ENCODE measurements around the gene TAGAP. TPM values are rescaled to one million over a fixed set of nuclear protein-coding genes. Genes with fewer than 3 reads are reported as not detected.
"Not testable (repeated sequence)": the region's sequence is repeated elsewhere in the genome, so short reads cannot be mapped to it uniquely, and the experiment has no call there.

Gene TAGAP
- total and polyA plus RNA-seq, 2 donors: 2.5 to 3.5 TPM

DNA sequence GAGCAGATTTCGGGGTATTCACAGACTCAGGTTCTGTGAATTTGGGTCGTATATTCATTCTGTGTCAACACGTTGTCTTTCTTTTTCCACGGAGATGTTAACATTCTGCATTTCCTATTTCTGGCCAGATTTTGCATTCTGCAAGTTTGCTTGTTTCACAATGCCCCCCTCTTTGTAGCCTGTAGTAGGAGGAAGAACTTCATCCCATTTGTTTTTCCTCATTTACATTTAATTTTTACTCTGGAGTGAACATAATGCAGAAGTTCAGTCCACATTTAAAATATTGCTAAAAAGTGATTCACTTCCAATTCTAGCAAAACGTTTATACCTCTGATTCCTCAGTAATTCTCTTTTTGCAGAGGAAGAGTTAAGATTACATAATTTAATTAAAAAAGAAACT is 12.9 kb downstream of the TAGAP start:
- DNase-seq (ENCODE audit: extremely low spot score): no peak

GRCh38 chr6:159030168-159030567 is 14.6 kb downstream of the TAGAP start:
- 77% methylated on average over 2 of the region's 2 CpGs for WGBS
- DNase-seq (ENCODE audit: extremely low spot score): no peak
- H3K27ac ChIP-seq (ENCODE audit: low read depth): no peak overlapping the region
- no peak overlapping the region for H3K4me3 ChIP-seq (ENCODE audit: low read depth, low read length)
- H3K36me3 ChIP-seq (ENCODE audit: insufficient read depth): no peaks in the 10 kb centered on the region
- H3K4me1 ChIP-seq (ENCODE audit: insufficient read depth): no peaks in the 10 kb centered on the region

More for the DNA sequence above, 12.9 kb downstream of the TAGAP start:
- H3K4me1 ChIP-seq (ENCODE audit: insufficient read depth): no peaks in the 10 kb centered on the region
- WGBS: 71% methylated on average over 5 of the region's 5 CpGs
- H3K4me3 ChIP-seq (ENCODE audit: low read depth, low read length): no peak overlapping the region
- H3K36me3 ChIP-seq (ENCODE audit: insufficient read depth): no peaks in the 10 kb centered on the region
- H3K27ac ChIP-seq (ENCODE audit: low read depth): no peak overlapping the region

DNA sequence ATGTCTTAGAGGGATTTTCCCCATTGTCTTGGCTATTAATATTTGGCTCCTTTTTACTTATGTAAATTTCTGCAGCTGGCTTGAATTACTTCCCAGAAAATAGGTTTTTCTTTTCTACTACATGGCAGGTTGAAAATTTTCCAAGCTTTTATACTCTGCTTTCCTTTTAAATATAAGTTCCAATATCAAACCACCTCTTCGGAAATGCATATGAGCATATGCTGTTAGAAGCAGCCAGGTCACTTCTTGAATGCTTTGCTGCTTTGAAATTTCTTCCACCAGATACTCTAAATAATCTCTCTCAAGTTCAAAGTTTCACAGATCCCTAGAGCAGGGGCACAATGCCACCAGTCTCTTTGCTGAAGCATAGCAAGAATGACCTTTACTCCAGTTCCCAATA is 19.6 kb downstream of the TAGAP start:
- not testable (repeated sequence) for H3K27ac ChIP-seq (ENCODE audit: low read depth); H3K4me3 ChIP-seq (ENCODE audit: low read depth, low read length); DNase-seq (ENCODE audit: extremely low spot score); H3K36me3 ChIP-seq (ENCODE audit: insufficient read depth); H3K4me1 ChIP-seq (ENCODE audit: insufficient read depth)
- WGBS: 99% methylated on average over 1 of the region's 1 CpG

DNA sequence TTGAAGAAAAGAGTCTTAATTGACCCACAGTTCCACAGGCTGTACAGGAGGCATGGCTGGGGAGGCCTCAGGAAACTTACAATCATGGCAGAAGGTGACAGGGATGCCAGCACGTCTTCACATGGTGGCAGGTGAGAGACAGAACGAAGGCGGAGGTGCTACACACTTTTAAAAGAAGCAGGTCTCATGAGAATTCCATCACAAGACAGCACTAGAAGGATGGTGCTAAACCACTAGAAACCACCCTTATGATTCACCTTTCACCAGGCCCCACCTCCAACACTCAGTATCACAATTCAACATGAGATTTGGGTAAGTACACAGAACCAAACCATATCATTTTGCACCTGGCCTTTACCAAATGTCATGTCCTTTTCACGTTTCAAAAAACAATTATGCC is 20.9 kb downstream of the TAGAP start:
- no peaks in the 10 kb centered on the region for H3K4me1 ChIP-seq (ENCODE audit: insufficient read depth)
- H3K4me3 ChIP-seq (ENCODE audit: low read depth, low read length): no peak overlapping the region
- H3K27ac ChIP-seq (ENCODE audit: low read depth): no peak overlapping the region
- no peak for DNase-seq (ENCODE audit: extremely low spot score)
- 87% methylated on average over 4 of the region's 4 CpGs for WGBS
- H3K36me3 ChIP-seq (ENCODE audit: insufficient read depth): no peaks in the 10 kb centered on the region

DNA sequence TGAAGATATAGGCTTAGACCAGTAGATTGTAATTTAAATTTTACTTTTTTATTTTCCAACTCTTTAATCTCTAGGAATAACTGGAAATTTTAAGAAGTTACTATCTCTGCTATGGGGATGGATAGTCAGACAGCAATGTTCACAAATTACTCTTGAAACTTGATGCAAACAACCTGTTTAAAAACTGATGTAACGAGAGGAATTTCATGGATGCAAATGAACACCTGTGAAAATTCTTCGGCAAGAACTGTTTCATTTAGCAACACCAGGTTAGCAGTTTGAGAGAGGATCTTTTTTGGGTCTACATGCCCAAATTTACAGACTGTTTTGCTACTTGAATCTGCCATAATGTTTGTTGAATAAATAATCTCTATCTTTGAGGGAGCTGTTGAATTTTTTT is 24.8 kb downstream of the TAGAP start:
- DNase-seq (ENCODE audit: extremely low spot score): no peak
- Histone ChIP-seq H3K27ac (ENCODE audit: low read depth) (no peak overlapping the region), H3K4me3 (ENCODE audit: low read depth, low read length) (no peak overlapping the region), H3K4me1 (ENCODE audit: insufficient read depth) (no peaks in the 10 kb centered on the region), H3K36me3 (ENCODE audit: insufficient read depth) (no peaks in the 10 kb centered on the region)
- 95% methylated on average over 2 of the region's 2 CpGs for WGBS

- WGBS: 74% methylated on average over 3 of the region's 3 CpGs
- H3K4me1 ChIP-seq (ENCODE audit: insufficient read depth): no peaks in the 10 kb centered on the region
- DNase-seq (ENCODE audit: extremely low spot score): no peak
- no peaks in the 10 kb centered on the region for H3K36me3 ChIP-seq (ENCODE audit: insufficient read depth)
- H3K27ac ChIP-seq (ENCODE audit: low read depth): no peak overlapping the region
- no peak overlapping the region for H3K4me3 ChIP-seq (ENCODE audit: low read depth, low read length)
Observed at GRCh38 chr6:159017757-159018559, 26.8 kb downstream of the TAGAP start.

- no peak overlapping the region for H3K4me3 ChIP-seq (ENCODE audit: low read depth, low read length)
- H3K4me1 ChIP-seq (ENCODE audit: insufficient read depth): no peaks in the 10 kb centered on the region
- H3K27ac ChIP-seq (ENCODE audit: low read depth): no peak overlapping the region
- DNase-seq (ENCODE audit: extremely low spot score): no peak
- no peaks in the 10 kb centered on the region for H3K36me3 ChIP-seq (ENCODE audit: insufficient read depth)
Observed at GRCh38 chr6:159014406-159014805, 30.4 kb downstream of the TAGAP start.

GRCh38 chr6:159013229-159013628 is 31.6 kb downstream of the TAGAP start:
- H3K4me3 ChIP-seq (ENCODE audit: low read depth, low read length): no peak overlapping the region
- WGBS: 89% methylated on average over 5 of the region's 5 CpGs
- no peak overlapping the region for H3K27ac ChIP-seq (ENCODE audit: low read depth)
- no peaks in the 10 kb centered on the region for H3K4me1 ChIP-seq (ENCODE audit: insufficient read depth)
- H3K36me3 ChIP-seq (ENCODE audit: insufficient read depth): no peaks in the 10 kb centered on the region
- DNase-seq (ENCODE audit: extremely low spot score): no peak

DNA sequence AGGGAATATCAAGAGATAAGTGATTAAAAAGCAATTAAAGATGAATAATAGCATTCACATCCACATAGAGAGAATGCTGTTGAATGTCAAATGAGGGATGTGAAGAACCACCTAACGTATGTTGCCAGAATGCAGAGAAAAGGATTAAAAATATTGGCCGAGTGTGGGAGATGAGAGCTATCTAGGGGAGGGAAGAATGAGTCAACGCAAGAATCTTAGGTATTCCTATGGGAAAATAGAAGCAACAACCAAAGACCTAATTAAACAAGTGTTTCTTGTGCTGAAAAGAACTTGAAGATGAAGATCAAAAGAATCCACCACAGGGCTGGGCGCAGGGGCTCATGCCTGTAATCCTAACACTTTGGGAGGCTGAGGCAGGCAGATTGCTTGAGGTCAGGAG is 32.6 kb downstream of the TAGAP start:
- no peak overlapping the region for H3K4me3 ChIP-seq (ENCODE audit: low read depth, low read length)
- no peaks in the 10 kb centered on the region for H3K4me1 ChIP-seq (ENCODE audit: insufficient read depth)
- no peak overlapping the region for H3K27ac ChIP-seq (ENCODE audit: low read depth)
- DNase-seq (ENCODE audit: extremely low spot score): no peak
- no peaks in the 10 kb centered on the region for H3K36me3 ChIP-seq (ENCODE audit: insufficient read depth)
- WGBS: 86% methylated on average over 4 of the region's 4 CpGs

GRCh38 chr6:159010037-159010612 is 34.7 kb downstream of the TAGAP start:
- H3K27ac ChIP-seq (ENCODE audit: low read depth); H3K4me1 ChIP-seq (ENCODE audit: insufficient read depth); DNase-seq (ENCODE audit: extremely low spot score); H3K36me3 ChIP-seq (ENCODE audit: insufficient read depth); H3K4me3 ChIP-seq (ENCODE audit: low read depth, low read length): not testable (repeated sequence)
- WGBS: 75% methylated on average over 7 of the region's 7 CpGs

DNA sequence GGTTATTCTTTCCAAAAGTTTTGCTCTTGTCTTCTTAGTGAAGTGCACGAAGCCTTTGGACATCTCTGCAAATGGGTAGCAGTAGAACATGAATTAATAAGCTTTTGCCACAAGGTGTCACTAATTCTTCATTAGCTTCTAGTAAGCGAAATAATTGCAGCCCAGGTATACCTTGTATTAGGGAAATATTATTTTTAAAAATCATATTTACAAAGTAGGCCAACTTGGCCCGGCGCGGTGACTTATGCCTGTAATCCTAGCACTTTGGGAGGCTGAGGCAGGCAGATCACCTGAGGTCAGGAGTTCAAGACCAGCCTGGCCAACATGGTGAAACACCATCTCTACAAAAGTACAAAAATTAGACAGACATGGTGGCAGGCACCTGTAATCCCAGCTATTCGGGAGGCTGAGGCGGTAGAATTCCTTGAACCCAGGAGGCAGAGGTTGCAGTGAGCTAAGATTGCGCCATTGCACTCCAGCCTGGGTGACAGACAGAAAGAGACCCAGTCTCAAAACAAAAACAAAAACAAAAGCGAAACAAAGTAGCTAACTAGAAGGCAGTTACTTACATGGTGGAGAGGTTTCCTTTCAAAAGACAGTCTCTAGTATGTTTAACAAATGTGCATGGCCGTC is 36.0 kb downstream of the TAGAP start:
- no peak for DNase-seq (ENCODE audit: extremely low spot score)
- Histone ChIP-seq H3K4me3 (ENCODE audit: low read depth, low read length) (no peak overlapping the region), H3K27ac (ENCODE audit: low read depth) (no peak overlapping the region), H3K36me3 (ENCODE audit: insufficient read depth) (no peaks in the 10 kb centered on the region), H3K4me1 (ENCODE audit: insufficient read depth) (no peaks in the 10 kb centered on the region)
- 82% methylated on average over 10 of the region's 10 CpGs for WGBS

DNA sequence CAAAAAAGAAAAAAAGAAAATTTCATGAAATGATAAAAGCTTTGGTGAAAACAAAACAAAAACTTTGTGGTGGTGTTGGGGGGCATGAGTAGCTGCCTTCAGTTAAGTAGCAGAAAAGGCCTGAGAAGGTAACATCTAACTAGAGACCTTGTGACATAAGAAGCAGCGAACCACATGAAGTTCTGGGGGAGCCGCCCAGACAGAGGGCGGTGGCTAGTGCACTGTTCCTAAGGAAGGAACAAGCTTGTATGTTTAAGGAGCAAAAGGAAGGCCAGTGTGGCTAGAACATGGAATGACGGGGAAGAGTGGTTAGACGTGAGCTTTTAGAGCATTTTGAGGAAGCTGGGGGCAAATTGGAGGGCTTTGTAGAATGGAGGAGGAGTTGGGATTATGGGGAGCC is 37.3 kb downstream of the TAGAP start:
- H3K36me3 ChIP-seq (ENCODE audit: insufficient read depth): no peaks in the 10 kb centered on the region
- H3K4me1 ChIP-seq (ENCODE audit: insufficient read depth): no peaks in the 10 kb centered on the region
- WGBS: 88% methylated on average over 5 of the region's 5 CpGs
- H3K4me3 ChIP-seq (ENCODE audit: low read depth, low read length): no peak overlapping the region
- no peak overlapping the region for H3K27ac ChIP-seq (ENCODE audit: low read depth)
- no peak for DNase-seq (ENCODE audit: extremely low spot score)

DNA sequence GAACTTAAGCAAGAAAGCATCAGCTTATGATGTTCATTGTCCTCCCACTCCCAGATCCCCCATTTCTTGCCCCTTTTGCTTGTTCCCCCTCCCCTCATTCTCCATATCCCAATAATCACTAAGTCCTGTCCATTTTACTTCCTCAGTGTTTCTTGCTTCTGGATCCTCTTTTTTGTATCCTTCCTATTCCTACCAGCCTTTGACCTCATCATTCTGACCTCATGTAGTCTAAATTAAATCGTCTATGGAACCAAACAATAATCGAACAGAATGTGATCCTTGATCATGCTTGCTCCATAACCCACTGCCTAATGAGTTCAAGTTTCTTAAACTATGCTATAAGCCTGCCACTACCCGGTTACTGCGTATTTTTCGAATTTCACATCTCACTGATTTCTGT is 39.4 kb downstream of the TAGAP start:
- 91% methylated on average over 5 of the region's 5 CpGs for WGBS
- DNase-seq (ENCODE audit: extremely low spot score): no peak
- Histone ChIP-seq H3K4me3 (ENCODE audit: low read depth, low read length) (no peak overlapping the region), H3K4me1 (ENCODE audit: insufficient read depth) (no peaks in the 10 kb centered on the region), H3K36me3 (ENCODE audit: insufficient read depth) (no peaks in the 10 kb centered on the region), H3K27ac (ENCODE audit: low read depth) (no peak overlapping the region)

DNA sequence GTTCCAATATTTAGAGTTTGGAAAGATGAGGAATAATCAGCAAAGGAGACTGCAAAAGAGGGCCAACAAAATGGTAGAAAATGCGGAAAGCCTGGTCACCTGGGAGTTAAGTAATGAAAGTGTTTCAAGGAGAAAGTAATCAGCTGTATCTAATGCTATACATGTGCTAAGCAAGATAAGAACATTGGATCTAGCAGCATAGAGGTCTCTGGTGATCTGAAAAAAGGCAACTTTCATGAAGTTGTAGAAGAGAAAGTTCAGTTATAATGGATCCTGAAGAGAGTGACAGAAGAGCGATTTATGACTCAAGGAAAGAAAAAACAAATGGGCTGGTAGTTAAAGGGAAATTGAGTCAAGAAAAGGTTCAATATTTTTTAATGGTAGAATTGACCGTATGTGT is 40.2 kb downstream of the TAGAP start:
- Histone ChIP-seq H3K4me3 (ENCODE audit: low read depth, low read length) (no peak overlapping the region), H3K27ac (ENCODE audit: low read depth) (no peak overlapping the region), H3K36me3 (ENCODE audit: insufficient read depth) (no peaks in the 10 kb centered on the region), H3K4me1 (ENCODE audit: insufficient read depth) (no peaks in the 10 kb centered on the region)
- no peak for DNase-seq (ENCODE audit: extremely low spot score)
- 78% methylated on average over 3 of the region's 3 CpGs for WGBS

Data from urinary bladder (tissue), 4 donors.